Calu3 (cell line): ENCODE data around the gene PNLIP. TPM values are rescaled to one million over a fixed set of nuclear protein-coding genes. Genes with fewer than 3 reads are reported as not detected.

ENCODE experiments used
- BruUV-seq: library from RNA; stranded (reverse); fragments of 400-500 nt; replicated peaks from 2 replicates; lab custom pipeline; 2021; lab: Mats Ljungman, UMichigan
- CTCF ChIA-PET: fragments of 300-600 bp; sonication (Branson Sonifier 250); formaldehyde crosslinking; loops from one replicate; lab custom pipeline; 2022; ENCODE audit warnings: antibody characterized with exemption; lab: Charles Lee
- DNase-seq: peaks from one replicate; pipeline ENCODE4 v3.0.0; 2022
- H3K27ac Mint-ChIP-seq: one replicate; pipeline ENCODE4 v1.8.0; 2022; ENCODE audit warnings: mixed read lengths; ENCODE audit not compliant: unreplicated experiment
- H3K27me3 Mint-ChIP-seq: one replicate; pipeline ENCODE4 v1.8.0; 2022; ENCODE audit warnings: mixed read lengths; ENCODE audit not compliant: unreplicated experiment
- H3K36me3 Mint-ChIP-seq: one replicate; pipeline ENCODE4 v1.8.0; 2022; ENCODE audit warnings: mild to moderate bottlenecking, moderate library complexity, mixed read lengths; ENCODE audit not compliant: insufficient read depth, unreplicated experiment
- H3K4me1 Mint-ChIP-seq: one replicate; pipeline ENCODE4 v1.8.0; 2022; ENCODE audit warnings: mild to moderate bottlenecking, low read depth, mixed read lengths; ENCODE audit not compliant: unreplicated experiment
- H3K4me3 Mint-ChIP-seq: one replicate; pipeline ENCODE4 v1.8.0; 2022; ENCODE audit warnings: mild to moderate bottlenecking, low read depth, moderate library complexity, mixed read lengths; ENCODE audit not compliant: unreplicated experiment
- H3K9me3 Mint-ChIP-seq: one replicate; pipeline ENCODE4 v1.8.0; 2022; ENCODE audit warnings: low read depth, mixed read lengths; ENCODE audit not compliant: unreplicated experiment
- CTCF ChIP-seq: fragments of 200-600 bp; IDR thresholded peaks from one replicate; pipeline ENCODE4 v1.8.0; 2022; ENCODE audit warnings: antibody characterized with exemption; ENCODE audit not compliant: unreplicated experiment
- intact Hi-C: fragments of 100-400 bp; cut with micrococcal nuclease; formaldehyde crosslinking; loops from one replicate; pipeline ENCODE4 v1.10.0; 2022; ENCODE audit not compliant: unreplicated experiment
- total RNA-seq: library from RNA; stranded (reverse); gene quantifications from 2 replicates; pipeline ENCODE4 v1.2.3, GENCODE V29; 2022

Gene PNLIP
- total RNA-seq, 1 experiment from 2014 or later: not detected

DNA sequence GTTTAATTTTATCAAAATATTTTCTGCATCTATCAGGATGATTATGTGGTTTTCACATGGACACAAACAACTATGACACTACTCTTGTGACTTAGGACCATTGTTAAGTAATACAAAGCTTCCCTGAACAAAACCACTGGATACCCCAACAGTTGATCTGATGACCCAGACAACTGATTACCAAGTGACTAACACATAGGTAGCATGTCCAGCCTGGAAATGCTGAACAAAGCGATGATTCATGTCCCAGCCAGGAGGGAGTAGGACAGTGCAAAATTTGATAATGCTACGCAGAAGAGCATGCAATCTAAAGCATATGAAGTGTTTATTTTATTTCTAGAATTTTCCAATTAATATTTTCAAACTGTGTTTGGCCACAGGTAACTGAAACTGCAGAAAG lies 8.9 kb upstream of the PNLIP start:
- H3K27me3 Mint-ChIP-seq: peaks cover 9% of the 10 kb centered on the region
- no TSS peak for BruUV-seq
- H3K4me3 Mint-ChIP-seq: no peak overlapping the region
- no peak for TF ChIP-seq CTCF
- no peak for DNase-seq
- H3K4me1 Mint-ChIP-seq: no peaks in the 10 kb centered on the region
- CTCF ChIA-PET: no interaction called here
- H3K9me3 Mint-ChIP-seq: peaks cover 14% of the 10 kb centered on the region
- H3K36me3 Mint-ChIP-seq: no peaks in the 10 kb centered on the region
- H3K27ac Mint-ChIP-seq: no peak overlapping the region
- intact Hi-C loops: no loop called here

DNA sequence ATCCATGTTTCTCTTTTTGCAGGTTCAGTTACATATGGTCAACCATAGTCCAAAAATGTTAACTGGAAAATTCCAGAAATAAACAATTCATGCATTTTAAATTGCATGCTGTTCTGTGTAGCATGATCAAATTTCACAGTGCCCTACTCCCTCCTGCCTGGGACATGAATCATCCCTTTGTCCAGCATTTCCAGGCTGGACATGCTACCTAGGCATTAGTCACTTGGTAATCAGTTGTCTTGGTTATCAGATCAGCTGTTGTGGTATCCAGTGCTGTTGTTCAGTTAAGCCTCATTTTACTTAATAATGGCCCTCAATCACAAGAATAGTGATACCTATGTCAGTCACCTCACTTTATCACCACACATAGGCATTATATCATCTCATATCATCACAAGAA lies 7.3 kb upstream of the PNLIP start:
- Mint-ChIP-seq H3K27ac (no peak overlapping the region), H3K9me3 (peaks cover 14% of the 10 kb centered on the region), H3K4me1 (no peaks in the 10 kb centered on the region), H3K27me3 (peaks cover under 1% of the 10 kb centered on the region), H3K4me3 (no peak overlapping the region), H3K36me3 (no peaks in the 10 kb centered on the region)
- no TSS peak for BruUV-seq
- CTCF ChIA-PET: no interaction called here
- no peak for TF ChIP-seq CTCF
- DNase-seq: no peak
- intact Hi-C loops: no loop called here

GRCh38 chr10:116538992-116539391 lies 6.7 kb upstream of the PNLIP start:
- Mint-ChIP-seq H3K36me3 (no peaks in the 10 kb centered on the region), H3K27me3 (no peaks in the 10 kb centered on the region), H3K9me3 (peaks cover 14% of the 10 kb centered on the region), H3K27ac (no peak overlapping the region), H3K4me3 (no peak overlapping the region), H3K4me1 (no peaks in the 10 kb centered on the region)
- BruUV-seq: no TSS peak
- intact Hi-C loops: no loop called here
- CTCF ChIA-PET: no interaction called here
- no peak for TF ChIP-seq CTCF
- no peak for DNase-seq

GRCh38 chr10:116540814-116541213 lies 4.9 kb upstream of the PNLIP start:
- no TSS peak for BruUV-seq

More at GRCh38 chr10:116540814-116541213, 4.9 kb upstream of the PNLIP start:
- DNase-seq: no peak
- CTCF ChIA-PET: no interaction called here
- no peaks in the 10 kb centered on the region for H3K4me1 Mint-ChIP-seq
- no peak overlapping the region for H3K27ac Mint-ChIP-seq
- no peaks in the 10 kb centered on the region for H3K27me3 Mint-ChIP-seq
- H3K36me3 Mint-ChIP-seq: no peaks in the 10 kb centered on the region
- intact Hi-C loops: no loop called here
- H3K4me3 Mint-ChIP-seq: no peak overlapping the region
- H3K9me3 Mint-ChIP-seq: peaks cover 14% of the 10 kb centered on the region
- TF ChIP-seq CTCF: no peak
